IPS-20b (cell line): ENCODE data around the gene MEGF11.
"Not testable (repeated sequence)": the region's sequence is repeated elsewhere in the genome, so short reads cannot be mapped to it uniquely, and the experiment has no call there.

Source experiments
- H3K27ac ChIP-seq: one replicate; pipeline ENCODE4 v1.5.1; 2013; ENCODE audit warnings: low read length
- H3K27me3 ChIP-seq: 2 replicates; pipeline ENCODE4 v1.6.1; 2013; ENCODE audit warnings: mild to moderate bottlenecking, low read length, inconsistent platforms; ENCODE audit not compliant: insufficient read depth
- H3K36me3 ChIP-seq: 2 replicates; pipeline ENCODE4 v1.6.1; 2013; ENCODE audit warnings: low read depth, mild to moderate bottlenecking, inconsistent platforms, low read length, moderate library complexity; ENCODE audit not compliant: insufficient read depth
- H3K4me1 ChIP-seq: 2 replicates; pipeline ENCODE4 v1.6.1; 2013; ENCODE audit warnings: mild to moderate bottlenecking, control low read depth, inconsistent platforms, low read length, moderate library complexity; ENCODE audit not compliant: insufficient read depth
- H3K4me3 ChIP-seq: 2 replicates; pipeline ENCODE4 v1.5.1; 2013; ENCODE audit warnings: mild to moderate bottlenecking, low read length, inconsistent platforms
- H3K9ac ChIP-seq: 2 replicates; pipeline ENCODE4 v1.6.1; 2013; ENCODE audit warnings: low read depth, mild to moderate bottlenecking, inconsistent platforms, low read length, moderate library complexity
- H3K9me3 ChIP-seq: 2 replicates; pipeline ENCODE4 v1.6.1; 2013; ENCODE audit warnings: mild to moderate bottlenecking, low read depth, low read length, inconsistent platforms; ENCODE audit not compliant: insufficient read depth

Gene MEGF11

DNA sequence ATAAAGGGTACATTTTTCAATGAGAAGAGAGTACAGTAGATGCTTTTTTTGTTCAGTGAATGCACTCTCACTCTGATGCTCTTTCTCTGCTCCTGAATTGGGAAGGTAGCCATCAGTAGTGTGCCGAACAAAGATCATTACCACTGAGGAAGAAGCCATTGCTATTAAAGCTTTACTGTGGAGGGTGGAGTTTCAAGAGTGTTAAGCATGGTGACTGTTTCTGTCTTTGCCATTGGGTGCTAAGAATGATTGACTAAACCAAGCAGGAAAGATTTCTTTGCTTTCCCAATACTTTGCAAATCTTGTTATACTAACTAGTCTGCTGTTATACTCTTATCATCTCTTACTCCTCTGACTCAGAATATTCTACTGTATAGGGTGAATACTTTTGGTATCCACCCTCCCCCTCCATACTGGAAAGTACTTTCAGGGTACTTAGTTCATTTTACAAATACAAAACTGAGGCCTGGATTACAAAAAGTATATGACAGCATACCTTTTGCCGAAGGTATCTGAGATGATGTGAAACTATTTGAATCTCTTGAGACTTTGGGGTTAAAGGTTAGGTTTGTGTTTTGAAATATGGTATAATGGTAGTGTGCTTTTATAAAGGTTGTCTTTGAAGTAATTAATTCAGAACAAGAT lies 382.5 kb downstream of the MEGF11 start:
- peak overlapping the region; percentile 92 for H3K9ac ChIP-seq
- peak overlapping the region; percentile 99 for H3K4me3 ChIP-seq
- H3K4me1 ChIP-seq = no peaks in the 10 kb centered on the region; the same call in 1 of the 2 replicates
- H3K27me3 ChIP-seq = no peaks in the 10 kb centered on the region
- no peaks in the 10 kb centered on the region for H3K9me3 ChIP-seq
- peaks cover 17% of the 10 kb centered on the region for H3K36me3 ChIP-seq
- peak overlapping the region; percentile 78 for H3K27ac ChIP-seq

DNA sequence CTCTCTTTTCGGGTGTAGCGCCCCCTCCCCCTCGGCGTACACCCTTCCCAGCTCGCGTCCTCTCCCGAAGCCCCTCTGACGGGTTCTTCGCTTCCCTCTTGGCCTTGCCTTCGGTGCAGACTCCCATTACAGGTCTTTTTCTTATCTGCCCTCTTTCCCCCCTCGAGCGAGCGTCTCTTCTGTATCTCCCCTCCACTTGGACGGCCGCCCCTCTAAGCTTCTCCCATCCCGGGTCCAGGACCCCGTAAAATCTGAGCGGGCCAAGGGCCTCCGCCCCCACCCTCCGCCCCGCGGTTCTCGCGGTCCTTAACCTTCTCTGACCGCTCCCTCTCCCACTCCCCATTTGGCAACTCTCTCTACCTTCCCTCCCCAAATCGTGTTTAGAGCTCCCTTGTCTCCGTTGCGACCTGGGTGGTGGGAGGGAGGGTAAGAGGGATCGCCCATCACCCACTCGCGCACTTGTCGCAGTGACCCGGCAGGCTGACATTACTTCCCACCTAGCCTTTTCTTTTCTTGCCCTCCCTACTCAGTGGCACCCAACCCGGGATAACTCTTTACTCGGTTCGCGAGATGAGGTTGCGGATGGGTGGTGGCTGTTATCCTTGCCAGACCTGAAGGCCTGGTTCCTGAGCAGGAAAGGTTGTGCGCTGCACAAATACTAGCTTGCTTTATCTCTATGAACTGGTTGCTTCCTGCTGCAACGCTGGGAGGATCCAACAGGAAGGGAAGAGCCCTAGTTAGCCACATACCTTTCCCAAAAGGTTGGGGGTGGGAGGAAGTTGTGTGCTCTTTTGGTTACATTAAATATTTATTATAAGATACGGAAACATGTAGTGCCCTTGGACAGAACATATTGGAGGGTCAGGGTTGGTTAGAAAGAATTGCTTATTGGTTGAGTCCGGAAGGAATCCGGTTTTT lies 383.3 kb downstream of the MEGF11 start:
- Histone ChIP-seq H3K4me3 (peak overlapping the region; percentile 99), H3K36me3 (peaks cover 13% of the 10 kb centered on the region), H3K27me3 (no peaks in the 10 kb centered on the region), H3K9me3 (no peaks in the 10 kb centered on the region), H3K27ac (peak overlapping the region; percentile 78), H3K4me1 (no peaks in the 10 kb centered on the region; the same call in 1 of the 2 replicates), H3K9ac (peak overlapping the region; percentile 92)

DNA sequence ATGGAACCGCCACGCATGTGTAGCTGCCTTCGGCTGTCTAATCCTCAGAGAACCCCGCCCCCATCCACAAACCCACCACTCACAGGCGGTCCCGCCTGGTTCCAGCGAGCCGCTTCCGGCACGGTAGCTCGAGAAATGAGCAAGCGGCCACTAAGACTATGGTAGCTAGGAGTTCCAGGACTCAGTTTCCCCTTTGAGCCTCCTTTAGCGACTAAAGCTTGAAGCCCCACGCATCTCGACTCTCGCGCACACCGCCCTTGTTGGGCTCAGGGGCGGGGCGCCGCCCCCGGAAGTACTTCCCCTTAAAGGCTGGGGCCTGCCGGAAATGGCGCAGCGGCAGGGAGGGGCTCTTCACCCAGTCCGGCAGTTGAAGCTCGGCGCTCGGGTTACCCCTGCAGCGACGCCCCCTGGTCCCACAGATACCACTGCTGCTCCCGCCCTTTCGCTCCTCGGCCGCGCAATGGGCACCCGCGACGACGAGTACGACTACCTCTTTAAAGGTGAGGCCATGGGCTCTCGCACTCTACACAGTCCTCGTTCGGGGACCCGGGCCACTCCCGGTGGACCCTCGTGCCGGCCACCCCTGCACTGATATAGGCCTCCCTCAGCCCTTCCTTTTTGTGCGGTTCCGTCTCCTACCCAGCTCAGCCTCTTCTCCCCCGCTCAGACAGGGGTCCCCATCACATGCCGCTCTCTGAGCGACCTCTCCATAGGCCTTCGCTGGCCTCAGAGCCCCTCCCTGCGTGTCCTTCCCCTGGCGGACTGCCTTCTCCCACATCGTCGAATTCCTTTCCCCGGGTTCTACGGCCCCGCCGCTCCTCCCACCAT lies 384.2 kb downstream of the MEGF11 start, which contains the start of gene RAB11A:
TSS of gene RAB11A (plus strand) at position 366 of the 828 bp plus-strand sequence. CDS start at position 461, 95 bp downstream.
- Histone ChIP-seq H3K9me3 (no peaks in the 10 kb centered on the region), H3K27ac (peak within 1 kb of the TSS; percentile 78), H3K9ac (peak within 1 kb of the TSS; percentile 92), H3K36me3 (peaks cover 4% of the 10 kb centered on the region; the same call in 1 of the 2 replicates), H3K4me1 (no peaks in the 10 kb centered on the region; the same call in 1 of the 2 replicates), H3K27me3 (no peaks in the 10 kb centered on the region), H3K4me3 (peak within 1 kb of the TSS; percentile 99)

DNA sequence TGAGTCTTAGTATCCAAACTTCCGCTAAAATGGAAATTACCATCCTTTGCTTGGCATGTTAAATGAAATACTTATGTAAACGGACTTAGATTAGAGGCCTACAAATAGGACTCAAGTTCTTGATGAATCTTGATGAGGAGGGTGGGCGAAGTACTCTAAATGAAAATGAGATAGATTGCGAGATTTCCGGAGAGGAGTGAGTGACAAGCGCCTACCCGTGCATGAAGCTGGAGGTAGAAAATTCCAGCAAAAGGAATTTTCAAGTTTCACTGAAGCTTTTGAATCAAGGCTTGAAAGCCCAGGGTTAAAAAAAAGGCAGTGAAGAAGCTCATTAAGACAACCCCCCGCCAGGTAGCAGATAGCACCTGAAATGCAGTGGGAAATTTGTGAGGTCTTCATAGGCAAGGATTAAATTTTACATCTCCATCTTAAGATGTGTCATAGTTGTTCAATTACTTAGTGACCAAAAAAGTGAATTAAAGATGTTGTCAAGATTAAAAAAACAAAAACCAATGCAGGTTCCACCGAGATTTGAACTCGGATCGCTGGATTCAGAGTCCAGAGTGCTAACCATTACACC lies 384.9 kb downstream of the MEGF11 start:
- peak overlapping the region; percentile 92; the same call in 1 of the 2 replicates for H3K9ac ChIP-seq
- no peaks in the 10 kb centered on the region for H3K9me3 ChIP-seq
- peak overlapping the region; percentile 99 for H3K4me3 ChIP-seq
- no peaks in the 10 kb centered on the region for H3K27me3 ChIP-seq
- no peak overlapping the region for H3K27ac ChIP-seq
- H3K36me3 ChIP-seq = no peaks in the 10 kb centered on the region
- no peaks in the 10 kb centered on the region; the same call in 1 of the 2 replicates for H3K4me1 ChIP-seq

DNA sequence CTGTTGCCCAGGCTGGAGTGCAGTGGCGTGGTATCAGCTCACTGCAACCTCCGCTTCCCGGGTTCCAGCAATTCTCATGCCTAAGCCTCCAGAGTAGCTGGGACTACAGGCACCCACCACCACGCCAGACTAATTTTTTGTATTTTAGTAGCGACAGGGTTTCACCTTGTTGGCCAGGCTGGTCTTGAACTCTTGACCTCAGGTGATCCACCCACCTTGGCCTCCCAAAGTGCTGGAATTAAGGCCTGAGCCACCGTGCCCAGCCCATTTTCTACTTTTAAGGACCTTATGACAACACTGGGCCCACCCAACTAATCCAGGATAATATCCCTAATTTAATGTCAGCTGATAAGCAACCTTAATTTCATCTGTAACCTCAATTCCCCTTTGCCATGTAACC lies 385.6 kb downstream of the MEGF11 start:
- H3K4me1 ChIP-seq, H3K36me3 ChIP-seq, H3K9me3 ChIP-seq, H3K4me3 ChIP-seq, H3K27me3 ChIP-seq, H3K27ac ChIP-seq, H3K9ac ChIP-seq: not testable (repeated sequence)

DNA sequence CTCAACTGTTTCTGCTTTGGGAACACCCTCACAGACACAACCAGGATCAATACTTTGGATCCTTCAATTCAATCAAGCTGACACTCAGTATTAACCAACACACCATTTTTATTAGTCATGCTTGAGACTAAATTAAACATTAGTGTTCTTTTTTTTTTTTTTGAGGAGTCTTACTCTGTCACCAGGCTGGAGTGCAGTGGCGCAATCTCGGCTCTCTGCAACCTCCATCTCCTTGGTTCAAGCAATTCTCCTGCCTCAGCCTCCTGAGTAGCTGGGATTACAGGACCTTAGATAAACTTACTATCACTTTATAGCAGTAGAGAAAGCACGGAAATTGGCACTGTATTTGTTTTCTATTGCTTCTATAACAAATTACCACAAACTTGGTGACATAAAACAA lies 386.3 kb downstream of the MEGF11 start:
- Histone ChIP-seq H3K9ac (no peak overlapping the region), H3K4me1 (peaks cover 2% of the 10 kb centered on the region; the same call in 1 of the 2 replicates), H3K27ac (no peak overlapping the region), H3K27me3 (no peaks in the 10 kb centered on the region), H3K9me3 (no peaks in the 10 kb centered on the region), H3K4me3 (no peak overlapping the region), H3K36me3 (no peaks in the 10 kb centered on the region)

DNA sequence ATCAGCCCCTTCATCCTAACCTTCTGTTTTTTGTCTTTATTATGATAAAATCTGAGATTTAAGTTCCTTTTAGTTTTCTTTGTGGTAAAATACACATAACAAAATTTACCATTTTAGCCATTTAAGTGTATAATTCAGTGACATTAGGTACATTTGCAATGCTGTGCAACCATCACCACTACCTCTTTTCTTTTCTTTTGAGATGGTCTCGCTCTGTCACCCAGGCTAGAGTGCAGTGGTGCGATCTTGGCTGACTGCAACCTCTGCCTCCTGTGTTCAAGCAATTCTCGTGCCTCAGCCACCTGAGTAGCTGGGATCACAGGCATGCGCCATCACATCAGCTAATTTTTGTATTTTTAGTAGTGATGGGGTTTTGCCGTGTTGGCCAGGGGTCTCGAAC lies 390.4 kb downstream of the MEGF11 start:
- no peak overlapping the region for H3K27ac ChIP-seq
- no peaks in the 10 kb centered on the region for H3K36me3 ChIP-seq
- H3K27me3 ChIP-seq = no peaks in the 10 kb centered on the region
- H3K4me3 ChIP-seq = no peak overlapping the region
- no peaks in the 10 kb centered on the region for H3K9me3 ChIP-seq
- H3K9ac ChIP-seq = peak overlapping the region; percentile 22; the same call in 1 of the 2 replicates
- peaks cover 2% of the 10 kb centered on the region; the same call in 1 of the 2 replicates for H3K4me1 ChIP-seq

DNA sequence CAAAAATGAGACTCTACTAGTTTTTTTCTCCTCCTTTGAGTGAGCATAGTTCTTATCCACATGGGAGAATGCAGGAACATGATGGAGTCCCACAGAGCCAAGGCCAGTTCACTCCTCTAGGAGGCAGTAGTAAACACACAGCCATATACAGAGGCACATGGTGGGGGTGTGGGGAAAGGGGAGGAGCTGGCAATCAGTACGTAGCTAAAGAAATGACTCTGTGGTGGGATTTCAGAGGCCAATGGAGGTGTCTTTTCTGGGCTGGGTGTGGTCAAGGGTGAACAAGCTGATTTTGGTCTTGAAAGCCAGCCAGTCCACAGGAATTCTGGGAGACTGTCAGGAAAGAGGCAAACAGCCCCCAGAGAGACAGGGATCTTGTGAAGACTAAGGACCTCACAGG lies 390.9 kb downstream of the MEGF11 start:
- H3K36me3 ChIP-seq = no peaks in the 10 kb centered on the region
- no peak overlapping the region for H3K27ac ChIP-seq
- H3K9ac ChIP-seq = peak overlapping the region; percentile 22; the same call in 1 of the 2 replicates
- H3K4me3 ChIP-seq = no peak overlapping the region
- H3K9me3 ChIP-seq = no peaks in the 10 kb centered on the region
- H3K4me1 ChIP-seq = peaks cover 2% of the 10 kb centered on the region; the same call in 1 of the 2 replicates
- no peaks in the 10 kb centered on the region for H3K27me3 ChIP-seq

DNA sequence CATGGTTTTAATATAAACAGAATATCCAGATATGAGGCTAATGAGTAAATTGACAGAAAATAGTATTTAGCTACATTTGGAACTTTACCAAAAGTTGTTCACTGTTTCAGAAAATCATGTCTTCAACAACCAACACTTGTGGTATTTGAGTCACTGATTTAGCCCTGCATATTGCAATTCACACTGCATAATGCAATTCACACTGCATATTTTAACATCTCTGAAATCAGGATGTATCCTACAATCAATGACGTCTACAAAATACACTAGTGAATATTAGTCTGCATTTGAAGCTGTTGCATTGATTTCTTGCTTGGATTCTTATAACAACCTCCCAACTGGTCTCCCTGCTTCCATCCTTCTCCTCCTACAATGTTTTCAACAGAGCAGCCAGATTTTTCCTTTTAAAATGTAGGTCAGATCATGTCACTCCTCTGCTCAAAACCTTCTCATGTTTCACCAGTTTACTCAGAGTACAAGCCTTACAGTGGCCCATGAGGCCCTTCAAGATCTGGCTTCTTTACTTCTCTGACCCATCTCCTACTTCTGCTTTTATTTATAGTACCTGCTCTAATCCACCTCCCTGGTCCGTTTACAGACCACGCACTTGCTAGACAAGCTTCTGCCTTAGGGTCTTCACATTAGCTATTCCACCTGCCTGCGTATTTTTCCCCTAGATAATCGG lies 395.7 kb downstream of the MEGF11 start:
- no peaks in the 10 kb centered on the region for H3K9me3 ChIP-seq
- no peaks in the 10 kb centered on the region; the same call in 1 of the 2 replicates for H3K4me1 ChIP-seq
- H3K36me3 ChIP-seq = no peaks in the 10 kb centered on the region
- H3K4me3 ChIP-seq = no peak overlapping the region
- H3K27me3 ChIP-seq = no peaks in the 10 kb centered on the region
- H3K27ac ChIP-seq = no peak overlapping the region
- H3K9ac ChIP-seq = no peak overlapping the region

DNA sequence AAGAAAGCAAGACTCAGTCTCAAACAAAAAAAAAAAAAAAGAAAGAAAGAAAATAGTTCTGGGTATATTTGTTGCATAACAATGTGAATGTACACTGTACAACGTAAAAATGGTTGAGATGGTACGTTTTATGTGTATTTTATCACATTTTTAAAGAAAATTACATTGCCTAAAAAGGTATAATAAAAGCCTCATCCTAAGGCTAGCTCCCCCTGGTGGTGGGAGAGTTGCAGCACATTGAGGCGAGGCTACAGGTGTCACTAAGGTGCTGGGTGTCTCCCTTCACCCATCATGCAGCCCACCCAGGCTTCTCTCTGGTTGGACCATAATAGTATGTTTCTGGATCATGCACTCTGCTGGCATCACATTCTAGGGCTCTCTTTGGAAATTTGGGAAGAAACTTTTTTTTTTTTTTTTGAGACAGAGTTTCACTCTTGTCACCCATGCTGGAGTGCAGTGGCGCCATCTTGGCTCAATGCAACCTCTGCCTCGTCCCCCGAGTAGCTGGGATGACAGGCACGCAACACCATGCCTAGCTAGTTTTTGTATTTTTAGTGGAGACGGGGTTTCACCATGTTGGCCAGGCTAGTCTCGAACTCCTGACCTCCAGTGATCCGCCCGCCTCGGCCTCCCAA lies 396.6 kb downstream of the MEGF11 start:
- no peaks in the 10 kb centered on the region; the same call in 1 of the 2 replicates for H3K4me1 ChIP-seq
- no peaks in the 10 kb centered on the region for H3K36me3 ChIP-seq
- H3K4me3 ChIP-seq = no peak overlapping the region
- no peaks in the 10 kb centered on the region for H3K9me3 ChIP-seq
- no peak overlapping the region for H3K9ac ChIP-seq
- H3K27ac ChIP-seq = no peak overlapping the region
- H3K27me3 ChIP-seq = no peaks in the 10 kb centered on the region
